Measurements from ENCODE around the gene MSLN.

Gene MSLN

DNA sequence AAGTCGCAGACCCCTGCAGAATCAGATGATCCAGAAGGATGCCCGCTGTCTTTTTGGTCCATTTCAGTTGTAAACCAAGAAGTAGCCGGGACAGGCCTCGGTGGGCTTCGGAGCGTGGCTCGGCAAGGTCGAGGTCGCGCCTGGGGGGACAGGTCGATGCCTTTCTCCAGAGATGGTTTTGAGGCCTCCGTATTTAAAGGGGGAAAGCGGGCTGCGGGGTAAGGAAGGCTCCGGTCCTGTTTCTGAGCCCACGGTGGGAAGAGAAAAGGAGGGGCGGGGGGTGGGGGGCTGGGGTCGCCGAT is 47.5 kb downstream of the MSLN start:
- H3K36me3 ChIP-seq (ENCODE audit: insufficient read depth, insufficient read length, low read length): peaks cover 8% of the 10 kb centered on the region
- H3K9ac ChIP-seq (ENCODE audit: insufficient read length, low read depth): peak overlapping the region; percentile 91
- DNase-seq (ENCODE audit: low read depth, low spot score): no peak
- peak overlapping the region; percentile 79 for H3K4me3 ChIP-seq (ENCODE audit: insufficient read length, low read depth)
- TF ChIP-seq SUZ12 (IDR thresholded peaks at IDR 0.05; ENCODE audit: extremely low read depth, insufficient read depth, insufficient read length) (no peak), ZNF274 (IDR thresholded peaks at IDR 0.05; ENCODE audit: low read depth, low read length) (no peak), YY1 (IDR thresholded peaks at IDR 0.05; ENCODE audit: insufficient read depth, insufficient read length) (no peak)
- H3K4me1 ChIP-seq (ENCODE audit: insufficient read depth, insufficient read length): peaks cover 29% of the 10 kb centered on the region
- H3K27me3 ChIP-seq (ENCODE audit: insufficient read depth, insufficient read length): peaks cover 19% of the 10 kb centered on the region
- no peaks in the 10 kb centered on the region for H3K9me3 ChIP-seq (ENCODE audit: insufficient read depth, low read length)

DNA sequence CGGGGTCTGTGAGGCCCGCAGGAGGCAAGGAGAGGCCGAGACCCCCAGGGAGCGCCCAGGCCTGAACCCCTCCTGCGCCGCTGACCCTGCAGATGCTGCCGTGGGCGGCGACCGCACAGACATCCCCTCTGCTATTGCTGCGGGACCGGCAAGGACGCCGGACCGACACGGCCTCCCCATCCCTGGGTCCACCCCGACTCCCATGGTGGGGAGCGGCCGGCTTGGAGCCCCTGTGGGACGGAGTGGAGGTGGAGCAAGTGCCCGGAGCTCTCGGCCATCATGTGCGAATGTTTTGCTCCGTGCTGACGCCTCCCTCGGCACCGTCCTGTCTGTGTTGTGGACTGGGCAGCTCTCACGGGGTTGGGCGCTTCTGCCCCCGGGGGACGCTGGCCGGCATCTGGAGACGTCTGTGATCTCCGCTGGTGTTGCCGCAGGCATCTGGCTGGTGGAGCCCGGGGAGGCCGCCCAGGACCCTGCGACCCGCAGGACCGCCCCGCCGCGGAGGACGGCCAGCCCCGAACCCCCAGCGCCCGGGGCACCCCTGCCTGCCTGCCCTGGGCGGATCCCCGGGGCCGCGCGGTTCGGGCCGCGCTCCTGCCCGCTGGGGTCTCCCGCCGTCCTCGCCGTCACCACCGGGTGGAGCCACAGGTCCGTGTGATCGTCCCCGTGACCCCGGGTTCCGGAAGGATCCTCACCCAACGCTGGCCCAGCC is 52.8 kb downstream of the MSLN start:
- Histone ChIP-seq H3K9ac (ENCODE audit: insufficient read length, low read depth) (peak overlapping the region; percentile 80), H3K9me3 (ENCODE audit: insufficient read depth, low read length) (no peaks in the 10 kb centered on the region), H3K36me3 (ENCODE audit: insufficient read depth, insufficient read length, low read length) (peaks cover 8% of the 10 kb centered on the region), H3K27me3 (ENCODE audit: insufficient read depth, insufficient read length) (no peaks in the 10 kb centered on the region), H3K4me3 (ENCODE audit: insufficient read length, low read depth) (peak overlapping the region; percentile 21), H3K4me1 (ENCODE audit: insufficient read depth, insufficient read length) (peaks cover 11% of the 10 kb centered on the region)
- no peak for TF ChIP-seq SUZ12 (IDR thresholded peaks at IDR 0.05; ENCODE audit: extremely low read depth, insufficient read depth, insufficient read length)
- TF ChIP-seq ZNF274 (IDR thresholded peaks at IDR 0.05; ENCODE audit: low read depth, low read length): no peak
- no peak for TF ChIP-seq YY1 (IDR thresholded peaks at IDR 0.05; ENCODE audit: insufficient read depth, insufficient read length)
- DNase-seq (ENCODE audit: low read depth, low spot score): no peak

DNA sequence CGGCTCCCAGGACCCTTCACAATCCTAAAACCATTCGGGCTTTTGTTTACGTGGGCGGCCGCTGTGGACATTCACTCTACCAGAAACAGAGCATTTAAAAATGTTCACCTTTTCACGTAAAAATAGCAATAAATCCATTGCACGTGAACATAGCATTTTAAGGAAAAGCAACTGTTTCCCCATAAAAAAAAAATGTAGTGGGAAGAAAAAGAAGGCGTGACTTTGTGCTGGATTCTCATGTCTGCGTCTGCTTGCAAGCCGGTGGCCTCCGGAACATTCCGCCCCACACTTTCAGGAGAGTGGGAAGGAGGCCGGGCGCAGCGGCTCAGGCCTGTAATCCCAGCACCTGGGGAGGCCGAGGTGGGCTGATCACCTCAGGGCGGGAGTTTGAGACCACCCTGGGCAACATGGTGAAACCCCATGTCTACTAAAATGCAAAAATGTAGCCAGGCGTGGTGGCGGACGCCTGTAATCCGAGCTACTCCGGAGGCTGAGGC is 53.4 kb downstream of the MSLN start:
- Histone ChIP-seq H3K36me3 (ENCODE audit: insufficient read depth, insufficient read length, low read length) (peaks cover 8% of the 10 kb centered on the region), H3K27me3 (ENCODE audit: insufficient read depth, insufficient read length) (no peaks in the 10 kb centered on the region), H3K4me1 (ENCODE audit: insufficient read depth, insufficient read length) (peaks cover 11% of the 10 kb centered on the region), H3K4me3 (ENCODE audit: insufficient read length, low read depth) (no peak overlapping the region), H3K9me3 (ENCODE audit: insufficient read depth, low read length) (no peaks in the 10 kb centered on the region), H3K9ac (ENCODE audit: insufficient read length, low read depth) (peak overlapping the region; percentile 33)
- no peak for DNase-seq (ENCODE audit: low read depth, low spot score)
- TF ChIP-seq SUZ12 (IDR thresholded peaks at IDR 0.05; ENCODE audit: extremely low read depth, insufficient read depth, insufficient read length) (no peak), ZNF274 (IDR thresholded peaks at IDR 0.05; ENCODE audit: low read depth, low read length) (no peak), YY1 (IDR thresholded peaks at IDR 0.05; ENCODE audit: insufficient read depth, insufficient read length) (no peak)

DNA sequence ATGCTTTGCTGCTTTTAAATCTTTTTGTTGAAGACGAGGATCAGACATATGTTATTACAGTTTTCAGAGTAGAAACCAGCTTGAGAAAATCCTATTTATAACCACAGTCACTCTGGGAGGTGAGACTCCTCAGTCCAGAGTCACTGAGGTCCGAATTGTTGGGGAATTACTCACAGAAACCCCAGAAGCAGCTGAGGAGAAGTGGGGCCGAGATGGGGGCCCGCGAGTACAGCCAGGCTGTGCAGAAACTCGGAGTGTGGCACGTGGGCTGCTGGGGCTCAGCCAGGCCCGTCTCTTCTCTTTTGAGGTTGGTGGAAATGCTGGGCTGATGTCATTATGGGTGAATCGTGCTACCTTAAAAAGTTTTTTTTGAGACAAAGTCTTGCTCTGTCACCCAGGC is 54.4 kb downstream of the MSLN start:
- Histone ChIP-seq H3K9ac (ENCODE audit: insufficient read length, low read depth) (no peak overlapping the region), H3K27me3 (ENCODE audit: insufficient read depth, insufficient read length) (no peaks in the 10 kb centered on the region), H3K36me3 (ENCODE audit: insufficient read depth, insufficient read length, low read length) (peaks cover 8% of the 10 kb centered on the region), H3K4me3 (ENCODE audit: insufficient read length, low read depth) (no peak overlapping the region), H3K9me3 (ENCODE audit: insufficient read depth, low read length) (no peaks in the 10 kb centered on the region), H3K4me1 (ENCODE audit: insufficient read depth, insufficient read length) (peaks cover 11% of the 10 kb centered on the region)
- no peak for DNase-seq (ENCODE audit: low read depth, low spot score)
- TF ChIP-seq YY1 (IDR thresholded peaks at IDR 0.05; ENCODE audit: insufficient read depth, insufficient read length) (no peak), ZNF274 (IDR thresholded peaks at IDR 0.05; ENCODE audit: low read depth, low read length) (no peak), SUZ12 (IDR thresholded peaks at IDR 0.05; ENCODE audit: extremely low read depth, insufficient read depth, insufficient read length) (no peak)

DNA sequence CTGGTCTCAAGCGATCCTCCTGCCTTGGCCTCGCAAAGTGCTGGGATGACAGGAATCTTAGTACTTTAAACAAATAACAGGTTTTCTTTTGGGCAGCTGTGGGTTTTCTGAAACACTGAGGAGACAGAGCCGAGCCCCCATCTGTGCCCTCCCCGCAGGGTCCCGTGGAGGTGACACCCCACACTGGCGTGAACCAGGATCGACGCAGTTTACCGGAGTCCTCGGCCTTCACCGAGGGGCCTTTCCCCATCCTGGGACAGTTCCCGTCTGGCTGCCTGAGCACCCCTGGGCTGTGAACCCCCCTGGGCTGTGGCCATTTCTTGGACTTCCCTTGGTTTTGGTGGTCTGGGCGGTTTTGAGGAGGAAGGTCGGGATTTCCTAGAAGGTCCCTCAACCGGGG is 55.3 kb downstream of the MSLN start:
- Histone ChIP-seq H3K4me3 (ENCODE audit: insufficient read length, low read depth) (no peak overlapping the region), H3K9me3 (ENCODE audit: insufficient read depth, low read length) (no peaks in the 10 kb centered on the region), H3K4me1 (ENCODE audit: insufficient read depth, insufficient read length) (peaks cover 11% of the 10 kb centered on the region), H3K36me3 (ENCODE audit: insufficient read depth, insufficient read length, low read length) (peaks cover 6% of the 10 kb centered on the region), H3K9ac (ENCODE audit: insufficient read length, low read depth) (no peak overlapping the region), H3K27me3 (ENCODE audit: insufficient read depth, insufficient read length) (no peaks in the 10 kb centered on the region)
- TF ChIP-seq YY1 (IDR thresholded peaks at IDR 0.05; ENCODE audit: insufficient read depth, insufficient read length) (no peak), ZNF274 (IDR thresholded peaks at IDR 0.05; ENCODE audit: low read depth, low read length) (no peak), SUZ12 (IDR thresholded peaks at IDR 0.05; ENCODE audit: extremely low read depth, insufficient read depth, insufficient read length) (no peak)
- DNase-seq (ENCODE audit: low read depth, low spot score): no peak

DNA sequence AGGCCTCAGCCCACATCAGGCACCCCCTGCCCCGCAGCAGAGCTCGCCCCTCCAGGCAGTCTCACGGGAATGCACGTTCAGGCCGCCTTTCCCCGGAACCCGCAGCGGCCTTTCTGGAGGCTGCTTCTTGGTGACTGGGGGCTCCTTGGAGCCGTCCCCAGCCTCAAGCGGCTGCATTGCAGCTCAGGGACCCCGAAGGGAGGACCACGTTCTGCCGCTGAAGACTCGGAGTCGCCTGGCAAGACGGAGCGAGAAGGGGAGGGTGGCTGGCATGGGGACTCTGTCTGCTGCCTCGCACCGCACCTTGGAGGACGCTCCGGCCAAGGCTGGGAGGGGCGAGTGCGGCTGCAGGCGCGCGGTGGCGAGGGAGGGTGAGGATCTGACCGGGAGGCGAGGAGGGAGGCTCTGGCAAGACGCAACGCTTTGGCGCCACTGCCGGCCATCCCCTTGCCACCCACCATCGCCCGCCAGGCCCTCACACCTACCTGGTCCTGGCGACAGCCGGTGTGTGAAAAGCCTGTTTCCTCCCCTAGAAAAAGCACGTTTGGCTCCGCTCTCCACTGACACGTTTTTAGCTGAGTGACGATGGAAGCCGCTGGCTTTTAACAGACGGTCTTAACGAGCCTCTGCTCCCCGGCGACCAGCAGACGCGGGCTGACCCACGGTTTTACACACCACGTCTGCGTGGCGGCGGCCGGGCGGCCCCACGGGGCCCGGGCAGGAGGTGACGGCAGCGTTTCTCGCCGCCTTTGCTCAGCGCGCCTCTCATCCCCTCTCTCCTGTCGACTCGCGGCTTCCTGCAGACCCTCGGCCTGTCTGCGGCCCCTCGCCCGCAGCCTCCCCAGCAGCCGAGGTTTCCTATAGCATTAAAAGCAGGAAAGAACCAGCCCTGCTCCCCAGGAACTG is 56.7 kb downstream of the MSLN start:
- H3K27me3 ChIP-seq (ENCODE audit: insufficient read depth, insufficient read length): no peaks in the 10 kb centered on the region
- no peak overlapping the region for H3K4me3 ChIP-seq (ENCODE audit: insufficient read length, low read depth)
- H3K36me3 ChIP-seq (ENCODE audit: insufficient read depth, insufficient read length, low read length): no peaks in the 10 kb centered on the region
- no peak for DNase-seq (ENCODE audit: low read depth, low spot score)
- H3K9me3 ChIP-seq (ENCODE audit: insufficient read depth, low read length): no peaks in the 10 kb centered on the region
- H3K9ac ChIP-seq (ENCODE audit: insufficient read length, low read depth): no peak overlapping the region
- TF ChIP-seq SUZ12 (IDR thresholded peaks at IDR 0.05; ENCODE audit: extremely low read depth, insufficient read depth, insufficient read length) (no peak), YY1 (IDR thresholded peaks at IDR 0.05; ENCODE audit: insufficient read depth, insufficient read length) (no peak), ZNF274 (IDR thresholded peaks at IDR 0.05; ENCODE audit: low read depth, low read length) (no peak)
- peaks cover 9% of the 10 kb centered on the region for H3K4me1 ChIP-seq (ENCODE audit: insufficient read depth, insufficient read length)

DNA sequence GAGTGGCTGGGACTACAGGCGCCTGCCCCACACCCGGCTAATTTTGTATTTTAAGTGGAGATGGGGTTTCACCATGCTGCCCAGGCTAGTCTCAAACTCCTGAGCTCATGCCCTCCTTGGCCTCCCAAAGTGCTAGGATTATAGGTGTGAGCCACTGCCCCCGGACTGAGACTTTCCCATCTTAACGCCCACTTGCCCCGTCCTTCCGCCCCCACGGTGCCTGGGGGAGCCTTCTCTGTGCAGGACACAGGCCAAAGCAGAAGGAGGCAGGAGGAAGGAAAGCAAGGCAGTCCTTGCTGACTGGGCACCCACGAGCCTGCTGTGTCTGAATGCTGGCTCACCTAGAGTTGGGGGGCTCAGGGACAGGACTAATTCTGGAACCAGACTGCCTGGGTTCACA is 57.6 kb downstream of the MSLN start:
- no peak overlapping the region for H3K4me3 ChIP-seq (ENCODE audit: insufficient read length, low read depth)
- no peak for DNase-seq (ENCODE audit: low read depth, low spot score)
- H3K9me3 ChIP-seq (ENCODE audit: insufficient read depth, low read length): no peaks in the 10 kb centered on the region
- peaks cover 9% of the 10 kb centered on the region for H3K4me1 ChIP-seq (ENCODE audit: insufficient read depth, insufficient read length)
- no peaks in the 10 kb centered on the region for H3K36me3 ChIP-seq (ENCODE audit: insufficient read depth, insufficient read length, low read length)
- no peak overlapping the region for H3K9ac ChIP-seq (ENCODE audit: insufficient read length, low read depth)
- TF ChIP-seq ZNF274 (IDR thresholded peaks at IDR 0.05; ENCODE audit: low read depth, low read length) (no peak), SUZ12 (IDR thresholded peaks at IDR 0.05; ENCODE audit: extremely low read depth, insufficient read depth, insufficient read length) (no peak), YY1 (IDR thresholded peaks at IDR 0.05; ENCODE audit: insufficient read depth, insufficient read length) (no peak)
- no peaks in the 10 kb centered on the region for H3K27me3 ChIP-seq (ENCODE audit: insufficient read depth, insufficient read length)

All from NT2/D1 (cell line).